GM13976 (cell line): ENCODE measurements around the gene MB.

Source experiments
- DNase-seq: peaks from one replicate; pipeline ENCODE4 v3.0.0; 2012; ENCODE audit warnings: low spot score
- in situ Hi-C: fragments of 300-500 bp; cut with MboI; formaldehyde crosslinking; loops from one replicate; pipeline ENCODE4 v1.12.0; 2022; ENCODE audit warnings: low sequenced_read_pairs, mixed read lengths, inconsistent platforms; ENCODE audit not compliant: unreplicated experiment
- TF ChIP-seq, protein P1 (sequence below): IDR thresholded peaks from 2 replicates; pipeline ENCODE4 v1.5.1; 2012; ENCODE audit warnings: borderline replicate concordance, mild to moderate bottlenecking; ENCODE audit not compliant: insufficient read depth; ENCODE audit errors: extremely low read depth, missing control alignments, control extremely low read depth

MB gene

DNA sequence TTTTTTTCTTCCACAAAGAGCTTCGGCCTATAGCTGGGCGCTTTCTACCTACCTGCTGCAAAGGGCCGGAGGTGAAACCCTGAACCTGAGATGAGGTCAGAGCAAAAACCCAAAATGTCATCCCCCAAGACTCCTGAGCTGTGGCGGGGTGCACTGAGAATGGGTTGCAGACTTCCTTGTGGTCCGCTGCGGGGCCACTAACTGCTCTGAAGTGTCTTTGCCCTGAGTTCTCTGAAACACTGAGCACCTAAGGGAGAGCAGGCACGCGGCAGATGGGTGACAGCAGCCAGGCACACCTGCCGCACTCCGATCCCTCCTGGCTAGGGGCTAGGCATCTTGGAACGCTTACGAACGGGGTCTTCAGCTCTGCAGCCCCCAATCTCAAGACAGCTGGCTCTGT lies 47.2 kb downstream of the MB start:
- TF ChIP-seq, protein P1, sequence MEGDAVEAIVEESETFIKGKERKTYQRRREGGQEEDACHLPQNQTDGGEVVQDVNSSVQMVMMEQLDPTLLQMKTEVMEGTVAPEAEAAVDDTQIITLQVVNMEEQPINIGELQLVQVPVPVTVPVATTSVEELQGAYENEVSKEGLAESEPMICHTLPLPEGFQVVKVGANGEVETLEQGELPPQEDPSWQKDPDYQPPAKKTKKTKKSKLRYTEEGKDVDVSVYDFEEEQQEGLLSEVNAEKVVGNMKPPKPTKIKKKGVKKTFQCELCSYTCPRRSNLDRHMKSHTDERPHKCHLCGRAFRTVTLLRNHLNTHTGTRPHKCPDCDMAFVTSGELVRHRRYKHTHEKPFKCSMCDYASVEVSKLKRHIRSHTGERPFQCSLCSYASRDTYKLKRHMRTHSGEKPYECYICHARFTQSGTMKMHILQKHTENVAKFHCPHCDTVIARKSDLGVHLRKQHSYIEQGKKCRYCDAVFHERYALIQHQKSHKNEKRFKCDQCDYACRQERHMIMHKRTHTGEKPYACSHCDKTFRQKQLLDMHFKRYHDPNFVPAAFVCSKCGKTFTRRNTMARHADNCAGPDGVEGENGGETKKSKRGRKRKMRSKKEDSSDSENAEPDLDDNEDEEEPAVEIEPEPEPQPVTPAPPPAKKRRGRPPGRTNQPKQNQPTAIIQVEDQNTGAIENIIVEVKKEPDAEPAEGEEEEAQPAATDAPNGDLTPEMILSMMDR, result no peak
- in situ Hi-C loops, result no loop called here
- no peak for DNase-seq

DNA sequence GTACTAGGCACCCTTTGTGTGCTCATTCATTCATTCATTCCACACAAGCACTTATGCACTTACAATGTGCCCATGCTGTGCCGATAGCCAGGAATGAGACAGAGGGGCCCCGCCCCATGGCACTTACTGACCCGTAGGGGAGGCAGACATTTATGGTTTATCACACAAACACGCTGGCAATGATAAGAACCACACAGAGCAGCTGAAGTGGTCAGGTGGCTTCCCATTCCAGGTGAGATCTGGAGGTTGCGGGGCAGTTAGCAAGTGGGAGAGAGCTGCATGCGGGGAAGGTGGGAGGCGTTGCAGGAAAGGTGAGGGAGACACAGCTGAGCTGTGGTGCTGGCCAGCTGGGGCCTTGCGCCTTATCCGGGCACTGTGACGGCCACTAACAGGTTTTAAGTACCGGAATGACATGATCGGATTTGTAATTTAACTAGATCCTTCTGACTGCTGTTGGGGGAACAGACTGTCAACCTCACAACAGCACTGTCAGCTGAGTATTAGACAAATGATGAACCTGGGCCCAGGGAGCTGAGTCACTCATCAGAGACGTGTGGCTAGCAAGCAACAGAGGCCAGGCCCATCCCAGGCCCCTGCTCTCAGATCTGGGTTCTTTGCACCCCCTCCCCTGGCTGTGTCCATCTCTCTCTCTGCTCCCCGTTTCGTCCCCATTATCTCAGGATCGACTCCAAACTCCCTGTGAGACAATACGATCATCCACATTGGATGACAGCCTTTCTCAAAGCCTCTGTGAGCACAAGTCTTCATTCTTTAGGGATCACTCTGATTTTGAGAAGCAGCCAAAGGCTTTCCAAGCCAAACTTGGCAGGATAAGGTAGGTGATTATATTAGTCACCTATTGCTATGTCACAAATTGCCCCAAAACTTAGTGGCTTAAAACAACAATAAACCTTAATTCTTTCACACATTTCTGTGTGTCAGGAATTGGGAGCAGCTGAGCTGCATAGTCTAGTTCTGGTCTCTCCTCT lies 48.1 kb downstream of the MB start:
- in situ Hi-C loops, result no loop called here
- TF ChIP-seq, protein P1, result no peak
- no peak for DNase-seq

DNA sequence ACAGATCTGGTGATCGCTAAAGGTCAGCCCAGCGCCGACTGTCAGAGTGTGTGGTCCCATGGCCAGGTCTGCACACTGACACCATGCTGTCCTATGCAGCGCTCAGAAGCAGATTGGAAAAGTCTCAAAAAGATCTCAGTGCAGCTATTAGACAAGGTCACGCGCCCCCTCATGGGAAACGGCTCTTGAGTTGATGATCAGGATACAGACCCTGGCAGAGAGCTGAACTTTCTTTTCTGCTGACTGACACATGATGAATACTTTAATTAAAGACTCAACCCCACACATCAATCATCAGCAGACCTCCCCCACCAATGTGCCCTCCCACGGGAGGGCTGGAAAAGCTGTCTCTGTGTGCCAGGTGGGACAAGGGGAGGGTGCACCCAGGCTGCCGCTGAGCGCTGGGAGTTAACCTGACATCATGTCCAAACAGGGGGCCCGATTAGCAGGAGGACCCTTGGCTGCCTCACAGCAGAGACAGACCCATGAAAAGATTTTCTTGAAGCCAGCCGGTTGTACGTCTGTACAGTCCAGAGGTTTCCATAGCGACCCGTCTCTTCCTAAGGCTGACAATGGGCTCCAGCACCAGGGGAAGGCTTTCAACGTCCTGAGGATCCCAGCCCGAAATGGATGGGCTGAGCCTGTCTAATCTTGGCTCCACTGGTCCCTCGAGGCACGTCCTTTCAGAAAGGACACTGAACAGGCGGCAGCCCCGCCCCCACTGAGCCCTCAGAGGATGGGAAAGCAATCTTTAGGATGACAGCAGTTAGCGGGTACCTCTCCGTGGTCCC lies 49.6 kb downstream of the MB start:
- no peak for DNase-seq
- TF ChIP-seq, protein P1, result no peak
- in situ Hi-C loops, result no loop called here

DNA sequence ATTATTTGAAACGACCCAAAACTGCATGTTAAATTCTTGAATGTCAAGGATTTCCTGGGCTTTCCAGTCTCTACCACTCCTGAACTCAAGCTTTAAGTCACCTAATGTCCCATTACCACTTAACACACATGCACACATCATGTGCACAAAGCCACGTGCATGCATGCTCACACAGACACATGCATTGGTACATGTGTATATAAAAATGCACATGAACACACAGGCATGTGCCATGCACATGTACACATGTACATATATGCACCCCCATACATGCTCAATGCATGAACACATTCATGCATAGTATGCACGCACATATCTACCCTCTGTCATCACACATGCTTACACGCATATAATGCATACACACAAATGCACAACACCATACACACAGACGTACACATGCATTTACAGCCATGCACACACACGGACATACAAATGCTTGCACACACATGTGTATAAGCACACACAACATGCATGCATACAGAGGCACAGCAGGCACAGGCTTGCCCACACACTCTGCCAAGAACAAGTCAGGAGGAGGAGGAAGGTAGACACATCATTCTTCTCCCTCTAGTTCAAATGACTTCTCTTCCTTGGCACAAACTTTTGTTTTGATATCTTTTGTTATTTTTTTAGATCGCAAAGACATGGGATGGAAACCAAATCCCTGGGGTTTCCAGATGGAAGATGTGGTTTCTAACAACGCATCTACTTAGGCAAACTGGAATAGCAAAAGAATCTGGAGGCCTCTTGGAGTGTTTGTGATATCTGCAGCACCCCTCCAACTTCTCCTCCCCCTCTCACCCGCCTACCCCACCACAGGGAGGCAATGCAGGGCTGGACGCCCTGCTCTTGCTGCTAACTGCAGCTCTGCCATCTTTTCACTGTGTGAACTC lies 51.9 kb downstream of the MB start:
- in situ Hi-C loops, result no loop called here
- no peak for DNase-seq
- TF ChIP-seq, protein P1, result no peak

DNA sequence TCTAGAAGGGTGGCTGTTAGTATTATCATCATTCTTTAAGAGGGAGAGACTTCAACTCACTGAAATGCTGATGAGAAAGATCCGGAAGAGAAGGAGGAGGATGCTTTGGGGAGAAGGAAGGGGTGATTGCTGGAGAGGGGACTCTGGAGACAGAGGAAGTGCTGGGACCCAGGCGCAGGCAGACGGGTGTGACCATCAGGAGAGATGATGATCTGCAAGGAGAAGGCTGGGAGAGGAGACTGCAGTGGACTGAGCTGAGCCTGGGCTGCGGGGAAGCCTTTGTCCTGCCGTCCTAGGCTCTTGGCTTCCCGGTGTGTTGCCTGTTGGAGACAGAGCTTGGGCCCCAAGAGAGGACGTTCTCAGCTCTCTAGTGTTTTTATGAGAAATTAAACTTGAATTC lies 53.9 kb downstream of the MB start:
- in situ Hi-C loops, result no loop called here
- DNase-seq, result no peak
- TF ChIP-seq, protein P1, result no peak
